Upper lobe of left lung (tissue), 4 donors: ENCODE results near the gene KAZN.

ENCODE experiments used
- EP300 ChIP-seq, 4 donors: sonication (generic); formaldehyde crosslinking; IDR thresholded peaks; one replicate each; pipeline ENCODE4 v1.5.1; 2017; ENCODE audit warnings: antibody characterized with exemption in 4 of 4, control low read depth in 2 of 4
- POLR2A ChIP-seq, 4 donors: fragments of 450-650 bp; IDR thresholded peaks; one replicate each; pipeline ENCODE4 v1.5.1; 2016 to 2017; ENCODE audit warnings: antibody characterized with exemption in 4 of 4, mild to moderate bottlenecking in 2 of 4
- POLR2AphosphoS5 ChIP-seq, 2 donors: sonication (generic); formaldehyde crosslinking; IDR thresholded peaks; one replicate each; pipeline ENCODE4 v1.5.1; 2017; ENCODE audit warnings: antibody characterized with exemption in 2 of 2
- TF ChIP-seq, protein P1 (sequence below), 6 experiments: fragments of 450-650 bp in 4 of 6; fragments of 200-600 bp in 2 of 6; sonication (generic) in 2 of 6; IDR thresholded peaks; one replicate each; pipeline ENCODE4 v1.5.1; 2016 to 2019; ENCODE audit warnings: antibody characterized with exemption in 6 of 6

DNA sequence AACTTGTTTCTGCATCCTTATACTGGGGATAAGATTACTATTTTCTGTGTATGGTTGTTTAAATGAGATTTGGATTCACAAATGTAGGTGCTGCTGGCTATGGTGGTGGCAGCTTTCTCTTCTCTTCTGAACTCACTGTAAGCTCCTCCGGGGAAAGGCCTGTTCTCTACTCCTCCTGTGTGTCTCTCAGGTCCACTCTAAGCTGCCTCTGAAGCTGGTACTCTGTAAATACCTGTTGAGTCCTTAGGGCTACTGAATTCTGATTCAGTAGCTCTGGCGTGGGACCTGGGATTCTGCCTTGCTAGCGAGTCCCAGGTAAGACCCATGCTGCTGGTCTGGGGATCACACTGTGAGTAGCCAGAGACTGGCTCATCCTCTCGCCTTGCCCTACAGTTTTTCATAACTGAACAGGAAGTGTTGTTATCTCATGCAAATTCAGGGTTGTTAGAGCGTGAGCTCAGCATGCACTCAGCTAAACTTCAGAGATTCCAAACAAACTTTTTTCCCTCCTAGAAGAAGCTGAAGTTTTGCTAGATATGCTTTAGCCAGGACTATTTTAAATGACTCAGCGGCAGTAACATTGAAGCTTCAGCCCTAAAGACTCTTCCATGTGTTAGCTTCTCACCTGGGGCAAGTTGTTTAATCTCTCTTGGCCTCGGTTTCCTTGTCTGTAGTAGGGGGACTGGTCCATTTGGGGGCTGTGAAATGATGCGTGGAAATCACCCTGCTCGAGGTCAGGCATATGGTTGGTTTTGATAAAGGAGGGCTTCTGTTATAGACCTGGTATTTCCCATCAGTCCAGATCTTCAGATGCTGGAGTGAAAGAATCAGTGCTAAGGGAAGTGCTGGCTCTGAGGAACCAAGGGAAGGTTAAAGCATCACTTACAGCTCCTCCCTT, 283.5 kb downstream of the KAZN start:
- TF ChIP-seq, protein P1, sequence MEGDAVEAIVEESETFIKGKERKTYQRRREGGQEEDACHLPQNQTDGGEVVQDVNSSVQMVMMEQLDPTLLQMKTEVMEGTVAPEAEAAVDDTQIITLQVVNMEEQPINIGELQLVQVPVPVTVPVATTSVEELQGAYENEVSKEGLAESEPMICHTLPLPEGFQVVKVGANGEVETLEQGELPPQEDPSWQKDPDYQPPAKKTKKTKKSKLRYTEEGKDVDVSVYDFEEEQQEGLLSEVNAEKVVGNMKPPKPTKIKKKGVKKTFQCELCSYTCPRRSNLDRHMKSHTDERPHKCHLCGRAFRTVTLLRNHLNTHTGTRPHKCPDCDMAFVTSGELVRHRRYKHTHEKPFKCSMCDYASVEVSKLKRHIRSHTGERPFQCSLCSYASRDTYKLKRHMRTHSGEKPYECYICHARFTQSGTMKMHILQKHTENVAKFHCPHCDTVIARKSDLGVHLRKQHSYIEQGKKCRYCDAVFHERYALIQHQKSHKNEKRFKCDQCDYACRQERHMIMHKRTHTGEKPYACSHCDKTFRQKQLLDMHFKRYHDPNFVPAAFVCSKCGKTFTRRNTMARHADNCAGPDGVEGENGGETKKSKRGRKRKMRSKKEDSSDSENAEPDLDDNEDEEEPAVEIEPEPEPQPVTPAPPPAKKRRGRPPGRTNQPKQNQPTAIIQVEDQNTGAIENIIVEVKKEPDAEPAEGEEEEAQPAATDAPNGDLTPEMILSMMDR (IDR thresholded peaks at IDR 0.05) = no peak
- TF ChIP-seq POLR2AphosphoS5 (IDR thresholded peaks at IDR 0.05) (no peak), POLR2A (IDR thresholded peaks at IDR 0.05) (no peak), EP300 (IDR thresholded peaks at IDR 0.05) (no peak)
